Right lobe of liver (tissue), 6 donors: Measurements from ENCODE around the gene PLCL1. TPM values are rescaled to one million over a fixed set of nuclear protein-coding genes. Genes with fewer than 3 reads are reported as not detected.
A peak's percentile ranks its signal among the peaks of the same experiment; 100 is the strongest.

Source experiments
- ATAC-seq, 4 donors: fragments of 200-7000 bp; cut with Tn5 transposase; one replicate each; pipeline ENCODE4 v1.9.1; 2020; ENCODE audit warnings: mild to moderate bottlenecking in 4 of 4, moderate library complexity in 4 of 4
- DNase-seq, 3 donors: peaks; one replicate each; pipeline ENCODE4 v3.0.0-alpha.2; 2020
- H3K27ac ChIP-seq, 3 donors: fragments of 200-600 bp; one replicate each; pipeline ENCODE4 v1.8.0; 2022
- H3K27me3 ChIP-seq, 2 donors: fragments of 200-600 bp; one replicate each; pipeline ENCODE4 v1.8.0; 2022
- H3K36me3 ChIP-seq, 4 donors: fragments of 200-600 bp; sonication (generic) in 1 of 4; one replicate each; pipeline versions ENCODE4 v1.5.1 to v1.8.0; 2017 to 2022; ENCODE audit warnings: control low read depth in 1 of 4
- H3K4me1 ChIP-seq, 4 donors: fragments of 200-600 bp; sonication (generic) in 1 of 4; one replicate each; pipeline versions ENCODE4 v1.5.1 to v1.8.0; 2017 to 2022; ENCODE audit warnings: control low read depth in 1 of 4
- H3K4me3 ChIP-seq, 3 donors: fragments of 200-600 bp; one replicate each; pipeline ENCODE4 v1.8.0; 2022
- H3K9me3 ChIP-seq, 4 donors: fragments of 200-600 bp; sonication (generic) in 1 of 4; one replicate each; pipeline versions ENCODE4 v1.5.1 to v1.8.0; 2017 to 2022; ENCODE audit warnings: control low read depth in 1 of 4
- CTCF ChIP-seq, 4 donors: fragments of 200-600 bp in 3 of 4; fragments of 450-650 bp in 1 of 4; IDR thresholded peaks; one replicate each; pipeline versions ENCODE4 v1.5.1 to v1.8.0; 2016 to 2022; ENCODE audit warnings: antibody characterized with exemption in 4 of 4, mild to moderate bottlenecking in 2 of 4
- POLR2A ChIP-seq: fragments of 450-650 bp; IDR thresholded peaks from one replicate; pipeline ENCODE4 v1.6.1; 2017; ENCODE audit warnings: antibody characterized with exemption, mild to moderate bottlenecking
- WGBS: methylation state at CpG from one replicate; pipeline ENCODE4 v1.1.6; 2018; ENCODE audit warnings: low coverage, low lambda C conversion rate; ENCODE audit not compliant: insufficient coverage; ENCODE audit errors: missing lambda C conversion rate; 5-methylcytosine and 5-hydroxymethylcytosine counted together
- intact Hi-C, 2 donors: fragments of 100-400 bp; cut with DNase I; formaldehyde crosslinking; loops; one replicate each; pipeline versions ENCODE4 v1.11.2 to v1.14.1; 2022
- total RNA-seq, 6 experiments: library from RNA; depleted of rRNA in 2 of 6; stranded (reverse); fragments of >200 nt in 2 of 6; fragmentation: NEBNext Ultra II Directional in 3 of 6; extraction: Animal tissue kit (Norgen Biotek cat#: 25700) in 3 of 6; gene quantifications; one replicate each; pipeline versions ENCODE4 v1.1.0 to v1.2.4, GENCODE V29; 2016 to 2023
- donor health status: DM: no; HTN: yes; CAD: no.
- donor health status: DM: no; HTN: no; CAD: no.
- donor health status: DM: no; HTN: no; CAD: no.
- donor health status: DM: no; HTN: yes; CAD: no.
- donor health status: DM: no; HTN: yes; CAD: no.

PLCL1 gene
- total RNA-seq, 6 experiments from 2014 or later: 0.12 to 0.37 (median 0.24) TPM

- DNase-seq: no peak
Measured at GRCh38 chr2:197851451-197851850, 47.1 kb downstream of the PLCL1 start.

GRCh38 chr2:197852108-197852507 lies 47.7 kb downstream of the PLCL1 start:
- ATAC-seq (no peak), DNase-seq (no peak)
- H3K36me3 ChIP-seq: no peaks in the 10 kb centered on the region
- WGBS: 35% methylated on average over 2 of the region's 2 CpGs
- intact Hi-C loops: no loop called here
- H3K9me3 ChIP-seq: no peaks in the 10 kb centered on the region
- H3K27me3 ChIP-seq: no peaks in the 10 kb centered on the region
- no peak overlapping the region for H3K27ac ChIP-seq
- no peak overlapping the region for H3K4me3 ChIP-seq
- TF ChIP-seq CTCF (IDR thresholded peaks at IDR 0.05): no peak
- TF ChIP-seq POLR2A: no peak
- no peaks in the 10 kb centered on the region for H3K4me1 ChIP-seq

More at GRCh38 chr2:197851451-197851850, 47.1 kb downstream of the PLCL1 start:
- no peaks in the 10 kb centered on the region for H3K9me3 ChIP-seq
- no peak overlapping the region for H3K27ac ChIP-seq
- H3K27me3 ChIP-seq: no peaks in the 10 kb centered on the region
- ATAC-seq: no peak
- intact Hi-C loops: no loop called here
- H3K36me3 ChIP-seq: no peaks in the 10 kb centered on the region
- no peaks in the 10 kb centered on the region for H3K4me1 ChIP-seq
- 70% methylated on average over 1 of the region's 1 CpG for WGBS
- TF ChIP-seq POLR2A (no peak), CTCF (IDR thresholded peaks at IDR 0.05) (no peak)
- H3K4me3 ChIP-seq: no peak overlapping the region

GRCh38 chr2:197853549-197853948 lies 49.2 kb downstream of the PLCL1 start:
- H3K27ac ChIP-seq: no peak overlapping the region
- no peak for ATAC-seq
- intact Hi-C loops: no loop called here
- TF ChIP-seq CTCF (IDR thresholded peaks at IDR 0.05): no peak
- TF ChIP-seq POLR2A: no peak
- WGBS: 18% methylated on average over 1 of the region's 1 CpG
- H3K27me3 ChIP-seq: no peaks in the 10 kb centered on the region
- H3K36me3 ChIP-seq: no peaks in the 10 kb centered on the region
- no peaks in the 10 kb centered on the region for H3K9me3 ChIP-seq
- no peaks in the 10 kb centered on the region for H3K4me1 ChIP-seq
- no peak overlapping the region for H3K4me3 ChIP-seq
- no peak for DNase-seq

GRCh38 chr2:197857476-197858107 lies 53.2 kb downstream of the PLCL1 start:
- 77% methylated on average over 1 of the region's 1 CpG for WGBS
- Histone ChIP-seq H3K27me3 (no peaks in the 10 kb centered on the region), H3K9me3 (no peaks in the 10 kb centered on the region), H3K4me1 (no peaks in the 10 kb centered on the region), H3K36me3 (no peaks in the 10 kb centered on the region), H3K27ac (no peak overlapping the region), H3K4me3 (no peak overlapping the region)
- ATAC-seq: peak in 1 of 4 donors; percentile 27
- DNase-seq: no peak
- no peak for TF ChIP-seq POLR2A
- TF ChIP-seq CTCF (IDR thresholded peaks at IDR 0.05): no peak
- intact Hi-C loops: no loop called here
